HG02840 (cell line): ENCODE results near the gene NOL9.
"Not testable (repeated sequence)": the region's sequence is repeated elsewhere in the genome, so short reads cannot be mapped to it uniquely, and the experiment has no call there.

Experiments
- ATAC-seq: cut with Tn5 transposase; IDR thresholded peaks from one replicate; pipeline ENCODE4 v1.9.1; 2021; ENCODE audit warnings: mild to moderate bottlenecking, moderate library complexity, moderate number of reproducible peaks; ENCODE audit not compliant: unreplicated experiment, low FRiP score

Gene NOL9

GRCh38 chr1:6554031-6554906 is at the start of gene NOL9:
Gene NOL9 (minus strand): TSS chr1:6554513. CDS start chr1:6554502, 11 bp downstream.
- peak; percentile 91 for ATAC-seq

- peak; percentile 8 for ATAC-seq
Measured at GRCh38 chr1:6603238-6603914, 49.1 kb upstream of the NOL9 start.

GRCh38 chr1:6602669-6603237 is 48.4 kb upstream of the NOL9 start, which contains the start of gene KLHL21:
Gene KLHL21 (minus strand): TSS chr1:6602869. CDS start chr1:6602817, 52 bp downstream.
- ATAC-seq = peak; percentile 47

- ATAC-seq = peak; percentile 3
Measured at GRCh38 chr1:6601923-6602668, 47.8 kb upstream of the NOL9 start.

- peak; percentile 30 for ATAC-seq
Measured at GRCh38 chr1:6601049-6601922, 47.0 kb upstream of the NOL9 start.

GRCh38 chr1:6600410-6601048 is 46.2 kb upstream of the NOL9 start:
- ATAC-seq = no peak

- ATAC-seq = not testable (repeated sequence)
Measured at GRCh38 chr1:6599991-6600390, 45.7 kb upstream of the NOL9 start.

- ATAC-seq = no peak
Measured at GRCh38 chr1:6599141-6599975, 45.0 kb upstream of the NOL9 start.

GRCh38 chr1:6597777-6598131 is 43.4 kb upstream of the NOL9 start:
- ATAC-seq = no peak

- ATAC-seq = no peak
Measured at GRCh38 chr1:6596886-6597776, 42.8 kb upstream of the NOL9 start.

- no peak for ATAC-seq
Measured at GRCh38 chr1:6596351-6596750, 42.0 kb upstream of the NOL9 start.

GRCh38 chr1:6594977-6595740 is 40.8 kb upstream of the NOL9 start:
- no peak for ATAC-seq

- ATAC-seq = no peak
Measured at GRCh38 chr1:6593810-6594209, 39.5 kb upstream of the NOL9 start.

- no peak for ATAC-seq
Measured at GRCh38 chr1:6592865-6593593, 38.7 kb upstream of the NOL9 start.

GRCh38 chr1:6592441-6592840 is 38.1 kb upstream of the NOL9 start:
- ATAC-seq = no peak

GRCh38 chr1:6591644-6592043 is 37.3 kb upstream of the NOL9 start:
- ATAC-seq = no peak
